Kidney (tissue), 14 donors: ENCODE results near the gene SIRT3. TPM values are rescaled to one million over a fixed set of nuclear protein-coding genes. Genes with fewer than 3 reads are reported as not detected.

ENCODE experiments used
- DNase-seq, 5 donors: peaks; one replicate each; pipeline ENCODE4 v3.0.0-alpha.2; 2013 to 2020
- FAIRE-seq: peaks from 2 replicates; lab custom pipeline; 2012; peaks lifted over from hg19 to GRCh38; lab: Jason Lieb, UNC
- H3K27ac ChIP-seq, 2 donors: one replicate each; pipeline ENCODE4 v1.7.0; 2013; ENCODE audit warnings: low read depth in 2 of 2, low read length in 2 of 2, inconsistent platforms in 1 of 2
- H3K27me3 ChIP-seq: one replicate; pipeline ENCODE4 v1.7.1; 2013; ENCODE audit warnings: low read length, inconsistent platforms; ENCODE audit not compliant: control insufficient read depth, insufficient read depth
- H3K36me3 ChIP-seq, 3 donors: one replicate each; pipeline versions ENCODE4 v1.7.0 to v1.7.1; 2013; ENCODE audit warnings: low read length in 3 of 3, control low read depth in 1 of 3, inconsistent platforms in 1 of 3; ENCODE audit not compliant: insufficient read depth in 3 of 3, control insufficient read depth in 2 of 3
- H3K4me1 ChIP-seq, 3 donors: one replicate each; pipeline versions ENCODE4 v1.7.0 to v1.7.1; 2013; ENCODE audit warnings: low read length in 3 of 3, inconsistent platforms in 1 of 3, low read depth in 1 of 3; ENCODE audit not compliant: control insufficient read depth in 2 of 3, insufficient read depth in 2 of 3
- H3K4me3 ChIP-seq, 3 donors: one replicate each; pipeline versions ENCODE4 v1.7.0 to v1.8.1; 2013; ENCODE audit warnings: low read length in 3 of 3, control low read depth in 1 of 3, inconsistent platforms in 1 of 3
- H3K9ac ChIP-seq, 3 donors: one replicate each; pipeline versions ENCODE4 v1.7.0 to v1.7.1; 2013; ENCODE audit warnings: low read length in 3 of 3, control low read depth in 1 of 3, inconsistent platforms in 1 of 3
- H3K9me3 ChIP-seq, 3 donors: one replicate each; pipeline versions ENCODE4 v1.7.0 to v1.7.1; 2013; ENCODE audit warnings: low read length in 3 of 3, control low read depth in 1 of 3, inconsistent platforms in 1 of 3; ENCODE audit not compliant: control insufficient read depth in 2 of 3, insufficient read depth in 1 of 3
- intact Hi-C: fragments of 100-400 bp; cut with DNase I; formaldehyde crosslinking; loops from one replicate; pipeline ENCODE4 v1.11.1; 2022
- polyA plus RNA-seq: library from polyadenylated mRNA; stranded (reverse); fragments of 350-450 nt; fragmentation: Illumina TruSeq; extraction: RNeasy Lipid Tissue Mini Kit (QIAGEN cat#74804); gene quantifications from one replicate; pipeline ENCODE4 v1.2.3, GENCODE V29; 2014; ENCODE audit warnings: low read depth, low replicate concordance; ENCODE audit not compliant: insufficient read depth
- total RNA-seq: library from RNA; stranded (reverse); fragmentation: NEBNext Ultra II Directional; extraction: Animal tissue kit (Norgen Biotek cat#: 25700); gene quantifications from one replicate; pipeline ENCODE4 v1.2.1, GENCODE V29; 2021
- TF ChIP-seq, protein P1 (sequence below): IDR thresholded peaks from 3 replicates; pipeline ENCODE4 v1.5.1; 2012; ENCODE audit warnings: mild to moderate bottlenecking, moderate library complexity, borderline replicate concordance; ENCODE audit not compliant: insufficient read depth; ENCODE audit errors: extremely low read depth
- donor health status: control.
- donor health status: control.
- donor health status: control.
- donor health status: control.
- donor health status: control.
- donor health status: DM: yes; HTN: yes; CAD: no.
- donor health status: Normal renal cell carcinoma (clear cell type).

Gene SIRT3
- total and polyA plus RNA-seq, 2 donors from 2014 or later = 28.3 to 28.7 TPM

DNA sequence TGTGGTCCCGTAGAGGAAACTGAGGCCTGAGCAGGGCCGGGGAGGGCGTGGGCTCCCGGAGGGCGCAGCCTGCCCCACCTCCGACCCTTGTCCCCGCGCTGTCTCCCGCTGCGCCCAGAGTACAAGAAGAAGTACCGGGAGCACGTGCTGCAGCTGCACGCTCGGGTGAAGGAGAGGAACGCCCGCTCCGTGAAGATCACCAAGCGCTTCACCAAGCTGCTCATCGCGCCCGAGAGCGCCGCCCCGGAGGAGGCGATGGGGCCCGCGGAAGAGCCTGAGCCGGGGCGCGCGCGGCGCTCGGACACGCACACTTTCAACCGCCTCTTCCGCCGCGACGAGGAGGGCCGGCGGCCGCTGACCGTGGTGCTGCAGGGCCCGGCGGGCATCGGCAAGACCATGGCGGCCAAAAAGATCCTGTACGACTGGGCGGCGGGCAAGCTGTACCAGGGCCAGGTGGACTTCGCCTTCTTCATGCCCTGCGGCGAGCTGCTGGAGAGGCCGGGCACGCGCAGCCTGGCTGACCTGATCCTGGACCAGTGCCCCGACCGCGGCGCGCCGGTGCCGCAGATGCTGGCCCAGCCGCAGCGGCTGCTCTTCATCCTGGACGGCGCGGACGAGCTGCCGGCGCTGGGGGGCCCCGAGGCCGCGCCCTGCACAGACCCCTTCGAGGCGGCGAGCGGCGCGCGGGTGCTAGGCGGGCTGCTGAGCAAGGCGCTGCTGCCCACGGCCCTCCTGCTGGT lies 44.0 kb upstream of the SIRT3 start:
- H3K36me3 ChIP-seq = no peaks in the 10 kb centered on the region
- H3K4me1 ChIP-seq = peaks cover 0 to 14% (median 0%) of the 10 kb centered on the region in 3 donors
- FAIRE-seq = no peak
- TF ChIP-seq, protein P1, sequence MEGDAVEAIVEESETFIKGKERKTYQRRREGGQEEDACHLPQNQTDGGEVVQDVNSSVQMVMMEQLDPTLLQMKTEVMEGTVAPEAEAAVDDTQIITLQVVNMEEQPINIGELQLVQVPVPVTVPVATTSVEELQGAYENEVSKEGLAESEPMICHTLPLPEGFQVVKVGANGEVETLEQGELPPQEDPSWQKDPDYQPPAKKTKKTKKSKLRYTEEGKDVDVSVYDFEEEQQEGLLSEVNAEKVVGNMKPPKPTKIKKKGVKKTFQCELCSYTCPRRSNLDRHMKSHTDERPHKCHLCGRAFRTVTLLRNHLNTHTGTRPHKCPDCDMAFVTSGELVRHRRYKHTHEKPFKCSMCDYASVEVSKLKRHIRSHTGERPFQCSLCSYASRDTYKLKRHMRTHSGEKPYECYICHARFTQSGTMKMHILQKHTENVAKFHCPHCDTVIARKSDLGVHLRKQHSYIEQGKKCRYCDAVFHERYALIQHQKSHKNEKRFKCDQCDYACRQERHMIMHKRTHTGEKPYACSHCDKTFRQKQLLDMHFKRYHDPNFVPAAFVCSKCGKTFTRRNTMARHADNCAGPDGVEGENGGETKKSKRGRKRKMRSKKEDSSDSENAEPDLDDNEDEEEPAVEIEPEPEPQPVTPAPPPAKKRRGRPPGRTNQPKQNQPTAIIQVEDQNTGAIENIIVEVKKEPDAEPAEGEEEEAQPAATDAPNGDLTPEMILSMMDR = no peak
- no peak overlapping the region for H3K9ac ChIP-seq
- H3K4me3 ChIP-seq = peak overlapping the region in 1 of 3 donors; percentile 21
- DNase-seq = peak; percentile 56 to 83 (median 75)
- H3K27ac ChIP-seq = peak overlapping the region in 1 of 2 donors; percentile 32
- no peaks in the 10 kb centered on the region for H3K9me3 ChIP-seq
- intact Hi-C loops = no loop called here
- peaks cover 19% of the 10 kb centered on the region for H3K27me3 ChIP-seq

DNA sequence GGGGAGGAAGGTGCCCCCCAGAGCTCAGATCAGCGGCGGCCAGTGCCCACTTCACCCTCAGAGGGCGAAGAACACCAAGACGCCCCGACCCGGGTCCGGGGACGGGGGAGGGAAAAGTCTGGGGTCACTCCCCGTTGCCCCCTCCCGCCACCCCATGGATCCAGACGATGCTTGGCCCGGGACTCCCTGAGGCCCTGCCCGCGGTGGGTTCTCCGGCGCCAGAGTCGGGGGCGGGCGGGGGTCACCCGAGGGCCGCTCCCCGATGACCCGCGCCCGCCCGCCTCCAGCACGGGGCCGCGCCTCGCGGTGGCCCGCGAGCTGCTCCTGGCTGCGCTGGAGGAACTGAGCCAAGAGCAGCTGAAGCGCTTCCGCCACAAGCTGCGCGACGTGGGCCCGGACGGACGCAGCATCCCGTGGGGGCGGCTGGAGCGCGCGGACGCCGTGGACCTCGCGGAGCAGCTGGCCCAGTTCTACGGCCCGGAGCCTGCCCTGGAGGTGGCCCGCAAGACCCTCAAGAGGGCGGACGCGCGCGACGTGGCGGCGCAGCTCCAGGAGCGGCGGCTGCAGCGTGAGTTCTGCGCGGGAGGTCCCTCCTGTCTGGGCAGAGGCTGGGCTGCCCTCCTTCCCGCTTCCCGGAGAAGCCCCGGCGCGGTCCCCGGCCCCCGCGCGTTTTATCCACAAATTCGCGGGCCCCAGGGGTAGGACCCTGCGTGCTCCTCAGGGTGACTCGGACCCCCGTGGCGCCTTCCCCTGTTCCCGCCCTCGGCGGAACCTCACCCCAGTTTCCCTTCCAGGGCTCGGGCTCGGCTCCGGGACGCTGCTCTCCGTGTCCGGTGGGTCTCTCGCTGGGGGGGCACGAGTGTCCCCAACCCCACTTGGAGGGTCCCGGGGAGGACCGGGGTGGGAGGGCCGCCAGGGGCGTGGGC lies 43.2 kb upstream of the SIRT3 start:
- peak in 2 of 5 donors; percentile 52 to 73 for DNase-seq
- H3K4me1 ChIP-seq = peaks cover 0 to 14% (median 0%) of the 10 kb centered on the region in 3 donors
- TF ChIP-seq, protein P1 = no peak
- H3K4me3 ChIP-seq = peak overlapping the region in 1 of 3 donors; percentile 21
- peaks cover 19% of the 10 kb centered on the region for H3K27me3 ChIP-seq
- H3K36me3 ChIP-seq = no peaks in the 10 kb centered on the region
- no peaks in the 10 kb centered on the region for H3K9me3 ChIP-seq
- intact Hi-C loops = no loop called here
- no peak overlapping the region for H3K9ac ChIP-seq
- H3K27ac ChIP-seq = peak overlapping the region in 1 of 2 donors; percentile 32
- FAIRE-seq = no peak

DNA sequence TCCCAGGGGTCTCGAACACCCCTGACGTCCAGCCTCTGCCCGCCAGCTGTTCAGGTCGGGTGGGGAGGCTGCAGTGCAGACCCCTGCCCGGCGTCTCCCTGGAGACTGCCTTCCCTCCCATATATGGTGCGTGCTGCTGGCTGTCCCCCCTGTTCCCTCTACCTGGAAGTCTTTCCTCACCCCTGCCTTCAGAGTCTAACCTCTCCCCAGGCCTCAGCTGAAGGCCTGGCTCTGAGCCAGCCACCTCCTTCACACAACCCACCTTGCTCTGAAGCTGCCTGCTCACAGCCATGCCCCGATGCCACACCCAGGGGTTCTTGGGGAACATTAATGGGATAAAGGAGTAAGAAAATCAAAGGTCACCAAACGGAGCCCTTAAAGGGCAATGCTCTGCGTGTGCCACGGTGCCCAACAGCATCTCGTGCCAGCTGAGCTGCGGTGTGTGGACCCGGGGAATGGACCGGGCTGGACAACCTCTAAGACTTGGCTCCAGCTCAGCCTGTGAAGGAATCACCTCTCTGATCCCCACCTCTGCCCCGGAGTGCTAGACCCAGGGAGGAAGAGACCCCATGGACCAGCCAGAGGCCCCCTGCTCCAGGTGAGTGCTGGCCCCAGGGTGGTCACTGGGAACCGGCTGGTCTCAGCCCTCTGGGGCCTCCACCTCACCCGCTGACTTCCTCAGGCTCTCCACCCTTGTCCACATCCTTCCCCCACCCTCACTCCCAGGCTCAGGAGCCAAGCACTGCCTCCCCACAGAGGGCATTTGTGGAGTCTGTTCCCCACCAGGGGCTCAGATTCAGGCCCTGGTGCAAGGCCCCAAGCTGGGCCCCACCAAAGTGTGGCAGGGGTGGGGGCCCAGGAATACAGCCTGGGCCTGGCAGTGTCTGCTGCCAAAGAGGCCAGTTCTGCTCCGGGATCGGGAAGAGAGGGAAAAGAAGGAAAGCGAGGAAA lies 42.1 kb upstream of the SIRT3 start, which contains the start of gene NLRP6:
NLRP6 (plus strand) TSS at position 407 of the 951 bp plus-strand sequence; CDS start at position 570, 163 bp downstream.
- FAIRE-seq (no peak), DNase-seq (no peak)
- no peaks in the 10 kb centered on the region for H3K9me3 ChIP-seq
- H3K4me3 ChIP-seq = peak within 1 kb of the TSS in 1 of 3 donors; percentile 21
- intact Hi-C loops = no loop called here
- no peak within 1 kb of the TSS for H3K9ac ChIP-seq
- H3K4me1 ChIP-seq = peaks cover 0 to 14% (median 0%) of the 10 kb centered on the region in 3 donors
- no peaks in the 10 kb centered on the region for H3K36me3 ChIP-seq
- peaks cover 19% of the 10 kb centered on the region for H3K27me3 ChIP-seq
- H3K27ac ChIP-seq = no peak within 1 kb of the TSS
- TF ChIP-seq, protein P1 = no peak
